Neuronal stem cell (in vitro differentiated cells): Measurements from ENCODE around the gene NNT.

Experiments
- DNase-seq: peaks from one replicate; pipeline ENCODE4 v3.0.0-alpha.2; 2013; ENCODE audit warnings: low spot score
- H2AFZ ChIP-seq: one replicate; pipeline ENCODE4 v1.6.1; 2013; ENCODE audit warnings: mild to moderate bottlenecking, low read length, inconsistent platforms
- H2AK5ac ChIP-seq: 2 replicates; pipeline ENCODE4 v1.6.1; 2013; ENCODE audit warnings: low read depth, mild to moderate bottlenecking, inconsistent platforms, low read length, moderate library complexity, mixed read lengths
- H2BK120ac ChIP-seq: 2 replicates; pipeline ENCODE4 v1.6.1; 2013; ENCODE audit warnings: low read depth, mild to moderate bottlenecking, inconsistent platforms, low read length, moderate library complexity, mixed read lengths
- H2BK12ac ChIP-seq: one replicate; pipeline ENCODE4 v1.6.1; 2013; ENCODE audit warnings: low read length, inconsistent platforms
- H2BK15ac ChIP-seq: 2 replicates; pipeline ENCODE4 v1.6.1; 2013; ENCODE audit warnings: mild to moderate bottlenecking, low read length, inconsistent platforms, mixed read lengths
- H2BK5ac ChIP-seq: one replicate; pipeline ENCODE4 v1.6.1; 2013; ENCODE audit warnings: inconsistent platforms, mild to moderate bottlenecking, low read length, moderate library complexity
- H3K14ac ChIP-seq: one replicate; pipeline ENCODE4 v1.6.1; 2013; ENCODE audit warnings: low read length, inconsistent platforms
- H3K18ac ChIP-seq: 2 replicates; pipeline ENCODE4 v1.6.1; 2013; ENCODE audit warnings: low read length, inconsistent platforms
- H3K23ac ChIP-seq: 2 replicates; pipeline ENCODE4 v1.6.1; 2013; ENCODE audit warnings: low read depth, mild to moderate bottlenecking, mixed read lengths, low read length, inconsistent platforms; ENCODE audit not compliant: poor library complexity
- H3K27ac ChIP-seq: replicated peaks from 3 replicates; pipeline ENCODE4 v1.5.1; 2013; ENCODE audit warnings: low read length, inconsistent platforms
- H3K27me3 ChIP-seq, 3 experiments: 2 replicates each; pipeline ENCODE4 v1.6.1; 2013; ENCODE audit warnings: low read length in 3 of 3, mild to moderate bottlenecking in 2 of 3, inconsistent platforms in 1 of 3, low read depth in 1 of 3, mixed read lengths in 1 of 3, moderate library complexity in 1 of 3; ENCODE audit not compliant: control insufficient read depth in 3 of 3, insufficient read depth in 3 of 3
- H3K36me3 ChIP-seq, 2 donors: replicated peaks in 1 of 2; 2 replicates each; pipeline ENCODE4 v1.6.1; 2013; ENCODE audit warnings: low read length in 2 of 2; ENCODE audit not compliant: control insufficient read depth in 2 of 2, insufficient read depth in 2 of 2
- H3K4ac ChIP-seq: 2 replicates; pipeline ENCODE4 v1.6.1; 2013; ENCODE audit warnings: inconsistent platforms, mild to moderate bottlenecking, low read length, moderate library complexity
- H3K4me1 ChIP-seq, 2 donors: 1 replicate in 1 of 2; 2 replicates in 1 of 2; pipeline ENCODE4 v1.6.1; 2013; ENCODE audit warnings: low read length in 2 of 2, low read depth in 1 of 2; ENCODE audit not compliant: control insufficient read depth in 2 of 2, insufficient read depth in 1 of 2
- H3K4me2 ChIP-seq: one replicate; pipeline ENCODE4 v1.6.1; 2013; ENCODE audit warnings: mild to moderate bottlenecking, low read length, inconsistent platforms; ENCODE audit not compliant: insufficient read depth, poor library complexity, severe bottlenecking
- H3K4me3 ChIP-seq, 2 donors: 2 replicates each; pipeline ENCODE4 v1.5.1; 2013; ENCODE audit warnings: low read length in 2 of 2, mild to moderate bottlenecking in 2 of 2, inconsistent platforms in 1 of 2, moderate library complexity in 1 of 2
- H3K79me1 ChIP-seq: one replicate; pipeline ENCODE4 v1.6.1; 2013; ENCODE audit warnings: low read depth, mild to moderate bottlenecking, inconsistent platforms, low read length, moderate library complexity
- H3K9ac ChIP-seq: one replicate; pipeline ENCODE4 v1.6.1; 2013; ENCODE audit warnings: mild to moderate bottlenecking, low read depth, low read length, inconsistent platforms; ENCODE audit not compliant: poor library complexity
- H3K9me3 ChIP-seq, 2 donors: replicated peaks in 1 of 2; 2 replicates each; pipeline versions ENCODE3 to v1.6.1; 2013; ENCODE audit warnings: low read length in 2 of 2, mild to moderate bottlenecking in 2 of 2, inconsistent platforms in 1 of 2, low read depth in 1 of 2, mixed read lengths in 1 of 2, moderate library complexity in 1 of 2; ENCODE audit not compliant: control insufficient read depth in 2 of 2, insufficient read depth in 1 of 2
- H4K8ac ChIP-seq: one replicate; pipeline ENCODE4 v1.6.1; 2013; ENCODE audit warnings: low read depth, mild to moderate bottlenecking, inconsistent platforms, low read length, moderate library complexity
- H4K91ac ChIP-seq: one replicate; pipeline ENCODE4 v1.6.1; 2013; ENCODE audit warnings: low read length, low read depth, mild to moderate bottlenecking, inconsistent platforms; ENCODE audit not compliant: poor library complexity
- WGBS, 2 donors: extraction: QIAGEN DNeasy Blood & Tissue Kit; methylation state at CpG; one replicate each; pipeline ENCODE4 v1.1.7; 2013; ENCODE audit warnings: missing lambda C conversion rate in 2 of 2, mixed read lengths in 1 of 2; ENCODE audit not compliant: insufficient read length in 2 of 2, insufficient replicate concordance in 1 of 2; ENCODE audit errors: extremely low coverage in 2 of 2; 5-methylcytosine and 5-hydroxymethylcytosine counted together

NNT gene

DNA sequence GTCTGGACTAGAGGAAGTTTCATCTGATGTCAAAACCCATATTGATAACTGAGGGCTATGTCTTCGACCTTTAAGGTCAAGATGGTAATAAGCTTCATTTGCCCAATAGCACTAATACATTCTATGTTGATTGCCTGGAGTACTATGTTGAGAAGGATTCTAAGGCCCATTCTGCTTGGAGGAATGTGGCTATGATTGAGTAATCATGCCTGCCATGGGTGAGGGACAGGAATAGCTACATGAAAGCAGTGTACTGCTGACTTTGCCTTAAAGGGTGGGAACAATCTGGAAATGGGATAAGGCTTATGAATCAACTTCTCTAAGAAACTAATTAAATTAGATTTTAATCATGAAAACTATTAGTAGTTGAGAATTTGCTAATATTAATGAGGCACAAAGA is 13.6 kb downstream of the NNT start:
- no peak overlapping the region for H3K4ac ChIP-seq
- no peaks in the 10 kb centered on the region for H3K79me1 ChIP-seq
- no peak overlapping the region for H3K9ac ChIP-seq
- H3K4me2 ChIP-seq = no peak overlapping the region
- DNase-seq = no peak
- H3K14ac ChIP-seq = no peak overlapping the region
- H3K4me3 ChIP-seq = no peak overlapping the region
- no peak overlapping the region for H3K23ac ChIP-seq
- no peak overlapping the region for H2AK5ac ChIP-seq
- no peak overlapping the region for H2BK5ac ChIP-seq
- H3K27me3 ChIP-seq = no peaks in the 10 kb centered on the region
- H4K91ac ChIP-seq = no peak overlapping the region
- peaks cover 4 to 93% of the 10 kb centered on the region in 2 donors for H3K36me3 ChIP-seq
- no peak overlapping the region for H4K8ac ChIP-seq
- no peak overlapping the region for H2BK120ac ChIP-seq
- no peak overlapping the region for H2BK15ac ChIP-seq
- no peak overlapping the region for H2AFZ ChIP-seq
- no CpG with 5 or more reads among the region's 1 CpG for WGBS, 2 donors
- peaks cover 0 to 1% of the 10 kb centered on the region in 2 donors for H3K4me1 ChIP-seq
- H2BK12ac ChIP-seq = no peak overlapping the region
- no peak overlapping the region for H3K27ac ChIP-seq
- H3K9me3 ChIP-seq = no peaks in the 10 kb centered on the region
- no peak overlapping the region for H3K18ac ChIP-seq

DNA sequence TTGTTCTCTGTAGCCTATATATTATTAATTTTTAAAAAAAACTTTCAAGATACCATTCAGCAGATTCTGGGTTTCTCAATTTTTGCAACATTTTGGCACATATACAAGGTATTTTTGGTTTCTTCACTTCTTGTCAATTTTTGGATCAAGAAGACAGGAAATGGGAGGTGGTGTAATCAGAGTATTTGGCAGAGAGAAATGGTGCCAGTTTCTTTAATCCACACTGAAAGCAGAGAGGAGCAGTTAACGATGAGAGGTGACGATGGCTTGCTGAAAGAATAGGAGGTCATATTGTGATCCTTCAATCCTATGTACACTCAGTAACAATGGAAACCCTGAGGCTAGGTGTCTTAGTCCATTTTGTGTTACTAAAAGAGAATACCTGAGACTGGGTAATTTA is 16.4 kb downstream of the NNT start:
- Histone ChIP-seq H3K14ac (no peak overlapping the region), H4K8ac (no peak overlapping the region), H3K4ac (no peak overlapping the region), H3K18ac (no peak overlapping the region), H4K91ac (no peak overlapping the region), H2BK5ac (no peak overlapping the region), H3K23ac (no peak overlapping the region), H3K9ac (no peak overlapping the region), H3K27ac (no peak overlapping the region), H3K9me3 (peaks cover 0 to 3% of the 10 kb centered on the region in 2 donors), H3K79me1 (no peaks in the 10 kb centered on the region), H2BK12ac (no peak overlapping the region), H2AK5ac (no peak overlapping the region), H3K4me3 (no peak overlapping the region), H2BK15ac (no peak overlapping the region), H3K4me1 (peaks cover 1 to 4% of the 10 kb centered on the region in 2 donors), H2BK120ac (no peak overlapping the region), H3K36me3 (peaks cover 4 to 83% of the 10 kb centered on the region in 2 donors), H3K4me2 (no peak overlapping the region), H3K27me3 (no peaks in the 10 kb centered on the region), H2AFZ (no peak overlapping the region)
- no CpG with 5 or more reads among the region's 2 CpGs for WGBS, 2 donors
- DNase-seq = no peak

DNA sequence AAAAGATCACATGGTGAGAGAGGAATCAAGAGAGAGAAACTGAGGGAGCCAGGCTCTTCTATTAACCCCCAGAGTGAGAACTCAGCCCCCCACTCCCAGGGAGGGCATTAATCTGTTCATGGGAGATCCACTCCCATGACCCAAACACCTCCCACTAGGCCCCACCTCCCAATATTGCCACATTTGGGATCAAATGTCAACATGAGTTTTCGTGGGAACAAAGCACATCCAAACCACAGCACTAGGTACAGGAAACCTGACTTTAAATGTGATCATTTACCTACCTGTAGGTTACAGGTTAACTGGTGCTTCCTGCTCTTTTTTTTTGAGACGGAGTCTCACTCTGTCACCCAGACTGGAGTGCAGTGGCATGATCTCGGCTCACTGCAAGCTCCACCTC is 16.9 kb downstream of the NNT start:
- no peak overlapping the region for H2AK5ac ChIP-seq
- H2BK15ac ChIP-seq = no peak overlapping the region
- no peak overlapping the region for H3K18ac ChIP-seq
- peaks cover 4 to 80% of the 10 kb centered on the region in 2 donors for H3K36me3 ChIP-seq
- no peak overlapping the region for H3K4me2 ChIP-seq
- no peak overlapping the region for H2BK120ac ChIP-seq
- H3K27ac ChIP-seq = no peak overlapping the region
- H3K14ac ChIP-seq = no peak overlapping the region
- H3K4me1 ChIP-seq = peaks cover 1 to 6% of the 10 kb centered on the region in 2 donors
- H2BK5ac ChIP-seq = no peak overlapping the region
- no peak overlapping the region for H2AFZ ChIP-seq
- no peaks in the 10 kb centered on the region for H3K27me3 ChIP-seq
- peaks cover 0 to 3% of the 10 kb centered on the region in 2 donors for H3K9me3 ChIP-seq
- H3K9ac ChIP-seq = no peak overlapping the region
- no peak overlapping the region for H2BK12ac ChIP-seq
- no peak for DNase-seq
- H3K79me1 ChIP-seq = no peaks in the 10 kb centered on the region
- no peak overlapping the region for H3K4me3 ChIP-seq
- no CpG with 5 or more reads among the region's 3 CpGs for WGBS, 2 donors
- no peak overlapping the region for H4K8ac ChIP-seq
- H3K23ac ChIP-seq = no peak overlapping the region
- no peak overlapping the region for H3K4ac ChIP-seq
- no peak overlapping the region for H4K91ac ChIP-seq

DNA sequence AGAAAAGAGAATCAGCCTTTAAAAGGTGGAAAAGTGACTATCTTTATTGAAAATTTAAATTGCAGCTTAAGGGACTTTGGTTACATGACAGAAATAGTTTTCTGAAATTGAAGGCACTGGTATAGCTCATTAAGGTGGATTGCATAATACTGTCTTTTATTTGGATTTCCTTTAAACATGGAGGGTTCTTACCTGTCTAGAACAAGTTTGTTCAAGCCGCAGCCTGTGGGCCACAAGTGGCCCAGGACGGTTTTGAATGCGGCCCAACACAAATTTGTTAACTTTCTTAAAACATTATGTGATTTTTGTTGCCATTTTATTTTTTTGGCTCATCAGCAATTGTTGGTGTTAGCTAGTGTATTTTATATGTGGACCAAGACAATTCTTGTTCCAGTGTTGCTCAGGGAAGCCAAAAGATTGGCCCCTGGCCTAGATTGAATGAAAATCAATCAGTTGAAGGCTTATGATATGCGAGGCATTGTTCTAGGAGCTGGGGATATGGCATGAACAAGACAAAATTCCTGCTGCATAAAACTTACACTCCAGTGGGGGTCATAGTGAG is 18.0 kb downstream of the NNT start:
- H3K27ac ChIP-seq = no peak overlapping the region
- H3K27me3 ChIP-seq = no peaks in the 10 kb centered on the region
- H4K8ac ChIP-seq = no peak overlapping the region
- no peak overlapping the region for H3K4me3 ChIP-seq
- H2AFZ ChIP-seq = no peak overlapping the region
- no peak overlapping the region for H2BK120ac ChIP-seq
- H3K4me1 ChIP-seq = peaks cover 1 to 6% of the 10 kb centered on the region in 2 donors
- H3K9ac ChIP-seq = no peak overlapping the region
- no peak overlapping the region for H2BK12ac ChIP-seq
- no peak overlapping the region for H2BK5ac ChIP-seq
- H3K4ac ChIP-seq = no peak overlapping the region
- H2AK5ac ChIP-seq = no peak overlapping the region
- no peak overlapping the region for H3K14ac ChIP-seq
- WGBS, 2 donors = no CpG with 5 or more reads among the region's 4 CpGs
- H2BK15ac ChIP-seq = no peak overlapping the region
- H3K4me2 ChIP-seq = no peak overlapping the region
- H3K36me3 ChIP-seq = peaks cover 2 to 70% of the 10 kb centered on the region in 2 donors
- DNase-seq = no peak
- peaks cover 0 to 3% of the 10 kb centered on the region in 2 donors for H3K9me3 ChIP-seq
- no peak overlapping the region for H4K91ac ChIP-seq
- H3K79me1 ChIP-seq = no peaks in the 10 kb centered on the region
- H3K23ac ChIP-seq = no peak overlapping the region
- H3K18ac ChIP-seq = no peak overlapping the region
